Thoracic aorta (tissue), 2 donors: ENCODE data around the gene VAV2. TPM values are rescaled to one million over a fixed set of nuclear protein-coding genes. Genes with fewer than 3 reads are reported as not detected.

ENCODE experiments used
- ATAC-seq: fragments of 150-250 bp; one replicate; pipeline ENCODE4 v1.8.0; 2017; ENCODE audit warnings: low read depth; ENCODE audit not compliant: insufficient number of reproducible peaks, low FRiP score
- DNase-seq: peaks from one replicate; pipeline ENCODE4 v3.0.0-alpha.2; 2020; ENCODE audit warnings: low spot score
- H3K27ac ChIP-seq, 2 donors: fragments of 200-600 bp; sonication (generic); 1 replicate in 1 of 2; 2 replicates in 1 of 2; pipeline ENCODE4 v1.5.1; 2016; ENCODE audit warnings: mild to moderate bottlenecking in 2 of 2, moderate library complexity in 2 of 2
- H3K27me3 ChIP-seq: fragments of 200-600 bp; sonication (generic); replicated peaks from 2 replicates; pipeline ENCODE4 v1.6.0; 2016; ENCODE audit warnings: mild to moderate bottlenecking; ENCODE audit not compliant: insufficient read depth
- H3K36me3 ChIP-seq: fragments of 200-600 bp; sonication (generic); one replicate; pipeline ENCODE4 v1.5.1; 2016
- H3K4me1 ChIP-seq, 2 donors: fragments of 200-600 bp; sonication (generic); 1 replicate in 1 of 2; 2 replicates in 1 of 2; pipeline versions ENCODE4 v1.5.1 to v1.6.0; 2016; ENCODE audit warnings: low read depth in 2 of 2, mild to moderate bottlenecking in 1 of 2; ENCODE audit not compliant: control insufficient read depth in 1 of 2
- H3K4me3 ChIP-seq: fragments of 200-600 bp; sonication (generic); 2 replicates; pipeline ENCODE4 v1.5.1; 2016; ENCODE audit warnings: mild to moderate bottlenecking
- H3K9me3 ChIP-seq: fragments of 200-600 bp; sonication (generic); 2 replicates; pipeline ENCODE4 v1.5.1; 2016
- total RNA-seq, 2 donors: library from RNA; depleted of rRNA; stranded (reverse); fragments of >200 nt; gene quantifications; one replicate each; pipeline versions ENCODE4 v1.1.0 to v1.2.3, GENCODE V29; 2016
- TF ChIP-seq, protein P1 (sequence below): fragments of 200-600 bp; sonication (generic); IDR thresholded peaks from one replicate; pipeline ENCODE4 v1.5.1; 2019; ENCODE audit warnings: antibody characterized with exemption

Gene VAV2
- total RNA-seq, 2 donors from 2014 or later = 10.1 to 11.5 TPM

DNA sequence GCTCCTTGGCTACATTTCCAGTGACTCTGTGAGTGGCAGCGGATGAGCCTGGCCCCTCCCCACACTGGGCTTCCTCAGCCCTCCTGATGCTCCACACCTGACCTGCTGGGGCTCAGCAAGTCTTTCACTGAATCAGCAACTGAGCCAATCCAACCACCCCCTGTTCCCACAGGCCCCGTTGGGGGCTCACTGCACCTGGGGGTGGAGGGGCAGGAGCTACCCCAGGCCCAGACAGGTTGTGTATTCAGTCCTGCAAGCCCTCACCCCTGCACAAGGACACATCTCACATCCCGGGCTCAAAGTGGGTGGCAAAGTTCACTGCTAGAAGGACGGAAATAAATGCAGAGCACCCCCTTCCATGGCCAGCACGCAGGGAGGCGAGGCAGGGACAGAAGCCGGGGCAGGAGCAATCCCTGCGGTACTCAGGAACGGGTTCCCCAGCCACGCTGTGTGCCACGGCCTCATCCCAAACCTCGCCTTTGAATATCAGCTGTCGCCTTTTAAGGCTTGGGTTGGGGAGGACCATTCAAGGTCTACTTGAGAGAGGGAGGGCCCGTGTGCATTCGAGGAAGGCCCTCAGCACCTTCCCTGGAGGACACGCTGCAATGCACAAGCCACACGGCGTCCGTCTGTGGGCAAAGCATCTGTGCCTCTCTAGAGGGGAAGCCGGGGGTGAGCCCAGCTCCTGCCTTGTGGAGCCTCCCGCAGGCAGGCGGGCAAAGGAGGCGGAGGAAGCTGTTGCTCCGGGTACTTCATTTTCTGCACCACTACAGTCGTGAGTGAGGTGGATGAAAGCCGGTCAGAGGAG, 179.0 kb downstream of the VAV2 start:
- TF ChIP-seq, protein P1, sequence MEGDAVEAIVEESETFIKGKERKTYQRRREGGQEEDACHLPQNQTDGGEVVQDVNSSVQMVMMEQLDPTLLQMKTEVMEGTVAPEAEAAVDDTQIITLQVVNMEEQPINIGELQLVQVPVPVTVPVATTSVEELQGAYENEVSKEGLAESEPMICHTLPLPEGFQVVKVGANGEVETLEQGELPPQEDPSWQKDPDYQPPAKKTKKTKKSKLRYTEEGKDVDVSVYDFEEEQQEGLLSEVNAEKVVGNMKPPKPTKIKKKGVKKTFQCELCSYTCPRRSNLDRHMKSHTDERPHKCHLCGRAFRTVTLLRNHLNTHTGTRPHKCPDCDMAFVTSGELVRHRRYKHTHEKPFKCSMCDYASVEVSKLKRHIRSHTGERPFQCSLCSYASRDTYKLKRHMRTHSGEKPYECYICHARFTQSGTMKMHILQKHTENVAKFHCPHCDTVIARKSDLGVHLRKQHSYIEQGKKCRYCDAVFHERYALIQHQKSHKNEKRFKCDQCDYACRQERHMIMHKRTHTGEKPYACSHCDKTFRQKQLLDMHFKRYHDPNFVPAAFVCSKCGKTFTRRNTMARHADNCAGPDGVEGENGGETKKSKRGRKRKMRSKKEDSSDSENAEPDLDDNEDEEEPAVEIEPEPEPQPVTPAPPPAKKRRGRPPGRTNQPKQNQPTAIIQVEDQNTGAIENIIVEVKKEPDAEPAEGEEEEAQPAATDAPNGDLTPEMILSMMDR = no peak
- Histone ChIP-seq H3K9me3 (no peaks in the 10 kb centered on the region), H3K4me3 (no peak overlapping the region), H3K27ac (no peak overlapping the region), H3K4me1 (no peaks in the 10 kb centered on the region), H3K36me3 (no peaks in the 10 kb centered on the region), H3K27me3 (no peaks in the 10 kb centered on the region)
- ATAC-seq (no peak), DNase-seq (no peak)

DNA sequence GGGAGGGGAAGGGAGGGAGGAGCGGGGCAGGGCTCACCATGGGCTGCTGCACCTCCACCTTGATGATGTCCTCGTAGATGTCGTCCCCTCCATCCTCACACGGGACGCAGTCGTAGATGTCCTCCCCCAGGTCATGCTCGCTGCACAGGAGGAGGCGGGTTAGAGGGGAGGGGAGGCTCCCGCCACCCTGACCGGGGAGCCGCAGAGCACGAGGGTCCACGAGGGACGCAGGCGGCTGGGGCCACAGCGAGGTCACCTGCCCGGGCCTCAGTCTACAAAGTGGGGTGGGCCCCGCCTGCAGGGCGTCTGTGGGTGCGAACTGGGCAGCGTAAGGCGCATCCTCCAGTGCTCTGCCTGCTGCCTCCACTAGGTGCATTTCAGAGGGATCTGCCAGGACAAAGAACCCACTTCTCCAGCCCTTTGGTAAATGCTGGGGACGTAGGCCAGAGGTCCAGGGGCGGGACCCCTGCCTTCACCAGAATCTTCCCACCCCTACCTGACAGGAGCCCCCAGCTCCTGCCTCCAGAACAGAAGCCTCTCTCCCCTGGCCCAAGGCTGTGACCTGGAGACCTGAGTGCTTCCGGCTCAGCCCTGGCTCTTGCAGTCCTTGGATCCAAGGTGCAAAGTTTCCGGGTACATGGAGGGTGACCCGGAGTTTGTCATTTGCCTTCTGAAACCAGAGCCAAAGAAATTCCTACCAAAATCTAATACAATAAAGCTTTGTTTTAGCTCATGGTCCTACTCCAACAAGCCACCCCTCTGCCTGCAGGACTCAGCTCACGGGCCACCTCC, 179.9 kb downstream of the VAV2 start:
- no peaks in the 10 kb centered on the region for H3K9me3 ChIP-seq
- ATAC-seq = no peak

DNA sequence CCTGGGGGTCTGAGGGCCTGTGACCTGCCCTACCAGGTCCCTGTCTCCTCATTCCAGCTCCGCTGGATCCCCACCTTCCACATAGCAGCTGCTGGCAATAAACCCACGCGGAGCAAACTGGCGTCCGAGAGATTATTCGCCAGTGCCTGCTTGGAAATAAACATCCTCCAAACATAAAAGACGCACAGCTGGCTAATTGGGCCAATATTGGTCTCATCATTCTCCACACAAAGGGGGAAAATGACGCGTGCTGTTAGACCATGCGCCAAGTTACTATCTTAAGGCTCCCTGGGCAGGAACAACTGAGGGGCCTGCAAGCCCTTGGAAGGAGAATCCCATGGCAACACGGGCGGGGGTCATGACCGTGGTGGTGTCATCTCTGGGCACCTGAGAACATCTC, 180.7 kb downstream of the VAV2 start:
- no peak for ATAC-seq

More for the DNA sequence above, 179.9 kb downstream of the VAV2 start:
- Histone ChIP-seq H3K4me1 (no peaks in the 10 kb centered on the region), H3K27ac (no peak overlapping the region), H3K4me3 (no peak overlapping the region), H3K36me3 (no peaks in the 10 kb centered on the region), H3K27me3 (no peaks in the 10 kb centered on the region)
- TF ChIP-seq, protein P1 = no peak
- no peak for DNase-seq

DNA sequence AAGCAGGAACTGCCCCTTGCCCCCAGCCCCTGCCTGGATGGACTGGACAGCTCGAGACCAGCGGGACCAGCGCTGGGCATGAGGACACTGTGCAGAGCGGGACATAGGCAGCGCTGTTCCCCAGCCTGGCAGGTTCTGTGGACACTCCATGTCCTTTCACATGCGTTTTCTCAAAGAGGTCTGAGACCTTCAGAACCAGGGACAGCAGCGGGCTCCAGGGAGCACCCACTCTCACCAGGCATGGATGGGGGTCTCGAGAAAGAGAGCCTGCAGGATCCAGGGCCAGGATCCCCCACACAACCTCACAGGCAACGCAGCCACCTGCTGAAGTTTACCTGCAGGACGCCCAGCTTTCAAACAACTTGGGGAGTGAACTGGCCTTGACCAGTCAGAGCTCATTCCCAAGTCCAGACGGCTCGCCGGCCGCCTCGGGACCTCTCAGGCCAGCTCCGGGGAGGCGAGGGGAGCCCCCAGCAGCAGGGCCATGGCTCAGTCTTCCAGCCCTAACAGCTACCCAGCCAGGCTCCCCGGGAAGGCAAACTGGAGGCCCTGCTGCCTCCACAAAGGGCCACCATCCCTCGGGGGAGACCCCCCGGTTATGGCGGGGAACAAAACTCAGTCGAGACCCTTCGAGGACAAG, 181.4 kb downstream of the VAV2 start:
- TF ChIP-seq, protein P1 = no peak
- Histone ChIP-seq H3K36me3 (no peaks in the 10 kb centered on the region), H3K27ac (no peak overlapping the region), H3K4me3 (no peak overlapping the region), H3K4me1 (no peaks in the 10 kb centered on the region), H3K27me3 (no peaks in the 10 kb centered on the region), H3K9me3 (no peaks in the 10 kb centered on the region)
- ATAC-seq (no peak), DNase-seq (no peak)

More for the DNA sequence above, 180.7 kb downstream of the VAV2 start:
- H3K27ac ChIP-seq = no peak overlapping the region
- H3K4me1 ChIP-seq = no peaks in the 10 kb centered on the region
- no peaks in the 10 kb centered on the region for H3K27me3 ChIP-seq
- H3K4me3 ChIP-seq = no peak overlapping the region
- TF ChIP-seq, protein P1 = no peak
- H3K9me3 ChIP-seq = no peaks in the 10 kb centered on the region
- H3K36me3 ChIP-seq = no peaks in the 10 kb centered on the region
- DNase-seq = no peak

DNA sequence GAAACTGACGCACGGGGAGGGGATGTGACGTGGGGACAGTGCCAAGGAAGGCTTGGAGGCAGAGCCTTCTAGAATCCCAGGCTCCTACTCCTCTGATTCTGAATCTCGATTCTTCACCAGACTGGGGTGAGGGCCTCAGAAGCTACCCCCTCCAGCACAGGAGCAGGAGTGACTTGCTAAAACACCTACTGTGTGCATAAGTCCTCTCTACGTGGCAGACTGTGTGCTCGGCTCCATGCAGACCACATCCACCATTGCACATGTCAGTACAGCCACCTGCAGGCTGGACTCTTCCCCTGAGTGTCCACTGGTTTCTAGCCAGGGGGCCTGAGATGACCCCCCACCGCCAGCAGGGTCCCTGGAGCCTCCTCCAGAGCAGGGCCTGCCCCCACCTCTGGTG, 182.8 kb downstream of the VAV2 start:
- TF ChIP-seq, protein P1 = no peak

More for the DNA sequence above, 182.8 kb downstream of the VAV2 start:
- ATAC-seq (no peak), DNase-seq (no peak)
- Histone ChIP-seq H3K36me3 (no peaks in the 10 kb centered on the region), H3K27me3 (no peaks in the 10 kb centered on the region), H3K4me3 (no peak overlapping the region), H3K27ac (no peak overlapping the region), H3K4me1 (no peaks in the 10 kb centered on the region), H3K9me3 (no peaks in the 10 kb centered on the region)
